A549 (cell line): ENCODE data around the gene MLLT1. TPM values are rescaled to one million over a fixed set of nuclear protein-coding genes. Genes with fewer than 3 reads are reported as not detected.

Experiments used
- ATAC-seq, 2 experiments: fragments of 200-7000 bp in 1 of 2; fragments of >200 bp in 1 of 2; cut with Nextera tagmentation in 1 of 2; cut with Tn5 transposase in 1 of 2; 3 replicates each; pipeline versions ENCODE4 v1.8.0 to v1.9.1; 2018 to 2020; ENCODE audit warnings: mild to moderate bottlenecking in 1 of 2, moderate library complexity in 1 of 2
- CTCF ChIA-PET: fragments of 300-600 bp; sonication (Branson Sonifier 250); formaldehyde crosslinking; extraction: SDS; loops from one replicate; lab custom pipeline; 2021; ENCODE audit warnings: antibody characterized with exemption, inconsistent platforms; lab: Yijun Ruan, JAX
- POLR2A ChIA-PET: fragments of 350-600 bp; formaldehyde crosslinking; extraction: SDS; loops from one replicate; lab custom pipeline; 2021; ENCODE audit warnings: antibody characterized with exemption, inconsistent platforms; lab: Yijun Ruan, JAX
- DNase-seq, 2 experiments: peaks; one replicate each; pipeline versions ENCODE4 v3.0.0 to v3.0.0-alpha.2; 2011 to 2016; ENCODE audit warnings: low read depth in 1 of 2, low spot score in 1 of 2
- FAIRE-seq: peaks from 2 replicates; lab custom pipeline; 2011; peaks lifted over from hg19 to GRCh38; lab: Jason Lieb, UNC
- H3K27ac ChIP-seq, 2 experiments: fragments of >200 bp; sonication (Bioruptor Twin); formaldehyde crosslinking; 3 replicates each; pipeline ENCODE4 v1.5.1; 2016 to 2017
- H3K4me1 ChIP-seq: fragments of >200 bp; sonication (Bioruptor Twin); formaldehyde crosslinking; 3 replicates; pipeline ENCODE4 v1.6.1; 2016
- H3K4me2 ChIP-seq: fragments of >200 bp; sonication (Bioruptor Twin); formaldehyde crosslinking; 3 replicates; pipeline ENCODE4 v1.6.1; 2016
- H3K4me3 ChIP-seq: fragments of >200 bp; sonication (Bioruptor Twin); formaldehyde crosslinking; 3 replicates; pipeline ENCODE4 v1.5.1; 2016
- H3K9me3 ChIP-seq: fragments of >200 bp; sonication (Bioruptor Twin); formaldehyde crosslinking; 3 replicates; pipeline ENCODE4 v1.6.1; 2016
- CBX2 ChIP-seq: fragments of 200-600 bp; sonication (generic); IDR thresholded peaks from 2 replicates; pipeline ENCODE4 v1.6.1; 2016; ENCODE audit warnings: low read depth, mild to moderate bottlenecking, borderline replicate concordance
- CBX8 ChIP-seq: fragments of 200-600 bp; sonication (generic); IDR thresholded peaks from 2 replicates; pipeline ENCODE4 v1.6.1; 2016
- CHD2 ChIP-seq: fragments of 150-350 bp; IDR thresholded peaks from 2 replicates; pipeline ENCODE4 v1.6.1; 2014; ENCODE audit warnings: low read length; ENCODE audit not compliant: partially characterized antibody
- CHD4 ChIP-seq: fragments of 200-600 bp; sonication (generic); IDR thresholded peaks from 2 replicates; pipeline ENCODE4 v1.6.1; 2016; ENCODE audit warnings: antibody characterized with exemption, mild to moderate bottlenecking, borderline replicate concordance
- EHMT2 ChIP-seq: fragments of 200-600 bp; sonication (generic); IDR thresholded peaks from 2 replicates; pipeline ENCODE4 v1.6.1; 2016; ENCODE audit warnings: antibody characterized with exemption, low read depth, mild to moderate bottlenecking, moderate library complexity
- EP300 ChIP-seq, 2 experiments: fragments of >200 bp; sonication (Bioruptor Twin); formaldehyde crosslinking; IDR thresholded peaks; 2 replicates in 1 of 2; 3 replicates in 1 of 2; pipeline ENCODE4 v1.6.1; 2016 to 2017
- ESRRA ChIP-seq: fragments of 150-350 bp; IDR thresholded peaks from 2 replicates; pipeline ENCODE4 v1.6.1; 2014; ENCODE audit warnings: mild to moderate bottlenecking, low read length, borderline replicate concordance
- FOSB ChIP-seq: fragments of 250-450 bp; sonication (Bioruptor Pico); IDR thresholded peaks from 2 replicates; pipeline ENCODE4 v1.5.0; 2020; ENCODE audit warnings: mild to moderate bottlenecking, moderate library complexity
- FOSL2 ChIP-seq, 2 experiments: fragments of 450-650 bp in 1 of 2; fragments of >200 bp in 1 of 2; sonication (Bioruptor Twin) in 1 of 2; formaldehyde crosslinking; IDR thresholded peaks; 2 replicates each; pipeline versions ENCODE4 v1.5.0 to v1.6.1; 2016 to 2020; ENCODE audit warnings: mild to moderate bottlenecking in 1 of 2, moderate library complexity in 1 of 2
- FOXS1 ChIP-seq: fragments of 250-450 bp; sonication (Bioruptor Pico); IDR thresholded peaks from 2 replicates; pipeline ENCODE4 v1.5.0; 2020; ENCODE audit warnings: mild to moderate bottlenecking, moderate library complexity
- HOXA7 ChIP-seq: fragments of 250-450 bp; sonication (Bioruptor Pico); IDR thresholded peaks from 2 replicates; pipeline ENCODE4 v1.5.0; 2020; ENCODE audit warnings: mild to moderate bottlenecking, moderate library complexity
- HOXB5 ChIP-seq: fragments of 250-450 bp; sonication (Bioruptor Pico); IDR thresholded peaks from 2 replicates; pipeline ENCODE4 v1.5.0; 2020; ENCODE audit warnings: mild to moderate bottlenecking, moderate library complexity
- JUNB ChIP-seq: fragments of >200 bp; sonication (Bioruptor Twin); formaldehyde crosslinking; IDR thresholded peaks from 2 replicates; pipeline ENCODE4 v1.6.1; 2016
- KDM1A ChIP-seq: fragments of 200-600 bp; sonication (generic); IDR thresholded peaks from 2 replicates; pipeline ENCODE4 v1.6.1; 2016; ENCODE audit warnings: low read depth, mild to moderate bottlenecking
- MAFK ChIP-seq: fragments of 450-650 bp; IDR thresholded peaks from 2 replicates; pipeline ENCODE4 v1.6.1; 2014; ENCODE audit not compliant: partially characterized antibody
- NFE2L2 ChIP-seq: fragments of 150-350 bp; conservative IDR thresholded peaks from 2 replicates; pipeline ENCODE4 v1.6.1; 2014; ENCODE audit warnings: low read length
- NR3C1 ChIP-seq: fragments of >200 bp; sonication (Bioruptor Twin); formaldehyde crosslinking; IDR thresholded peaks from 3 replicates; pipeline ENCODE4 v1.6.1; 2017
- PHF8 ChIP-seq: fragments of 200-600 bp; sonication (generic); IDR thresholded peaks from 2 replicates; pipeline ENCODE4 v1.6.1; 2016; ENCODE audit warnings: low read depth, mild to moderate bottlenecking, antibody characterized with exemption, moderate library complexity, borderline replicate concordance
- POLR2AphosphoS2 ChIP-seq: conservative IDR thresholded peaks from 2 replicates; pipeline ENCODE4 v1.6.1; 2012; ENCODE audit warnings: low read length, improper control_type of control experiment, inconsistent platforms
- RAD21 ChIP-seq, 2 experiments: fragments of >200 bp in 1 of 2; sonication (Bioruptor Twin) in 1 of 2; formaldehyde crosslinking in 1 of 2; IDR thresholded peaks in 1 of 2; conservative IDR thresholded peaks in 1 of 2; 2 replicates in 1 of 2; 3 replicates in 1 of 2; pipeline ENCODE4 v1.6.1; 2012 to 2018; ENCODE audit warnings: inconsistent platforms in 1 of 2
- RARB ChIP-seq: fragments of 250-450 bp; sonication (Bioruptor Pico); IDR thresholded peaks from 2 replicates; pipeline ENCODE4 v1.8.0; 2021; ENCODE audit warnings: mild to moderate bottlenecking, moderate library complexity
- RCOR1 ChIP-seq: fragments of 150-350 bp; IDR thresholded peaks from 2 replicates; pipeline ENCODE4 v1.6.1; 2014; ENCODE audit warnings: antibody characterized with exemption, low read length, low read depth
- RFX5 ChIP-seq: fragments of 450-650 bp; IDR thresholded peaks from 2 replicates; pipeline ENCODE4 v1.7.1; 2014; ENCODE audit warnings: antibody characterized with exemption, mild to moderate bottlenecking, moderate library complexity
- RNF2 ChIP-seq: fragments of 200-600 bp; sonication (generic); IDR thresholded peaks from 2 replicates; pipeline ENCODE4 v1.6.1; 2016; ENCODE audit warnings: low read depth, mild to moderate bottlenecking, antibody characterized with exemption, moderate library complexity, borderline replicate concordance
- SMC3 ChIP-seq: fragments of >200 bp; sonication (Bioruptor Twin); formaldehyde crosslinking; IDR thresholded peaks from 3 replicates; pipeline ENCODE4 v1.6.1; 2018; ENCODE audit warnings: inconsistent platforms
- SREBF2 ChIP-seq: fragments of 450-650 bp; IDR thresholded peaks from 2 replicates; pipeline ENCODE4 v1.6.1; 2014; ENCODE audit warnings: mild to moderate bottlenecking, moderate library complexity
- TP53 ChIP-seq: fragments of 250-450 bp; sonication (Bioruptor Pico); IDR thresholded peaks from 2 replicates; pipeline ENCODE4 v1.5.0; 2021; ENCODE audit warnings: mild to moderate bottlenecking, moderate library complexity
- ZC3H11A ChIP-seq: fragments of 450-650 bp; IDR thresholded peaks from 2 replicates; pipeline ENCODE4 v1.6.1; 2014; ENCODE audit warnings: antibody characterized with exemption, mild to moderate bottlenecking
- ZNF302 ChIP-seq: fragments of 250-450 bp; sonication (Bioruptor Pico); IDR thresholded peaks from 2 replicates; pipeline ENCODE4 v1.9.0; 2021; ENCODE audit warnings: inconsistent platforms, mild to moderate bottlenecking, moderate library complexity
- ZSCAN20 ChIP-seq: fragments of 250-450 bp; sonication (Bioruptor Pico); IDR thresholded peaks from 2 replicates; pipeline ENCODE4 v1.8.0; 2022; ENCODE audit warnings: mild to moderate bottlenecking, moderate library complexity
- WGBS: methylation state at CpG from one replicate; pipeline ENCODE4 v1.1.6; 2017; ENCODE audit errors: missing lambda C conversion rate; 5-methylcytosine and 5-hydroxymethylcytosine counted together
- polyA plus RNA-seq, 4 experiments: library from polyadenylated mRNA; depleted of rRNA in 3 of 4; stranded (reverse); fragments of >200 nt; fragmentation: RNase III in 1 of 4; extraction: RNeasy Plus Mini Kit Qiagen cat#74134 plus additional on column Dnase treatment in 1 of 4; gene quantifications; 2 replicates in 3 of 4; 3 replicates in 1 of 4; pipeline ENCODE4 v1.2.3, GENCODE V29; 2011 to 2017
- TF ChIP-seq, protein P1 (sequence below): fragments of >200 bp; sonication (Bioruptor Twin); formaldehyde crosslinking; IDR thresholded peaks from 3 replicates; pipeline ENCODE4 v1.5.1; 2016
- TF ChIP-seq, protein P2 (sequence below): IDR thresholded peaks from 2 replicates; pipeline ENCODE4 v1.6.1; 2012; ENCODE audit warnings: low read depth, borderline replicate concordance
- TF ChIP-seq, protein P3 (sequence below): fragments of 450-650 bp; IDR thresholded peaks from 2 replicates; pipeline ENCODE4 v1.6.1; 2014; ENCODE audit warnings: antibody characterized with exemption
- TF ChIP-seq, protein P4 (sequence below): IDR thresholded peaks from 2 replicates; pipeline ENCODE4 v1.6.1; 2012

Gene MLLT1
- polyA plus RNA-seq, 2 of the 4 experiments (the other 2 are of a cell fraction): 7.4 to 17.5 TPM

- DNase-seq (no peak), ATAC-seq (no peak), FAIRE-seq (no peak)
- Histone ChIP-seq H3K9me3 (no peaks in the 10 kb centered on the region), H3K27ac (no peak overlapping the region), H3K4me2 (no peak overlapping the region), H3K4me1 (no peaks in the 10 kb centered on the region), H3K4me3 (no peak overlapping the region)
- TF ChIP-seq RAD21 (conservative IDR thresholded peaks at IDR 0.05 in 1 of 2, IDR thresholded peaks at IDR 0.05 in 1 of 2) (no peak), ZNF302 (CRISPR knock-in tag) (no peak), CHD2 (no peak), RNF2 (no peak), MAFK (no peak), NFE2L2 (no peak), HOXA7 (no peak), RFX5 (no peak), SREBF2 (no peak), NR3C1 (no peak), CHD4 (no peak), HOXB5 (no peak), ZC3H11A (no peak), KDM1A (no peak), SMC3 (no peak), PHF8 (no peak), CBX8 (no peak), FOXS1 (CRISPR knock-in tag) (no peak), RCOR1 (no peak), EP300 (IDR thresholded peaks at IDR 0.05) (no peak)
- POLR2A ChIA-PET: no interaction called here
- CTCF ChIA-PET: no interaction called here
- WGBS: 90% methylated on average over 7 of the region's 7 CpGs
Measured at GRCh38 chr19:6210091-6210490, 69.7 kb downstream of the MLLT1 start.

DNA sequence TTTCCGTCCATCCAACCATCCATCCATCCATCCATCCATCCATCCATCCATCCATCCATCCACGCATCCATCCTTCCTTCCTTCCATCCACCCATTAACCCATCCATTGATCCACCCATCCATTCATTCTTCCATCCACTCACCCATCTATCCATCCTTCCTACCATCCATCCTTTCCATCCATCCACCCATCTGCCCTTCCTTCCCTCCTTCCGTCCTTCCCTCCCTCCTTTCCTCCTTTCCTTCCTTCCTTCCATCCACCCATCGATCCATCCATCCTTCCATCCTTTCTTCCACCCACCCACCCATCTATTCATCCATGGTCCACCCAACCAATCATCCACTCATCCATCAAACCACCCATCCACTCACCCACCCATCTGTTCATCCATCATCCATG, 70.1 kb downstream of the MLLT1 start:
- WGBS: 100% methylated on average over 4 of the region's 4 CpGs
- POLR2A ChIA-PET: interaction anchor here (0.6 kb wide), 1 partner anchor 153 kb away, joined by 4 read pairs; no protein-coding TSS in a partner anchor
- ATAC-seq (no peak), DNase-seq (no peak), FAIRE-seq (no peak)
- H3K27ac ChIP-seq: no peak overlapping the region
- CTCF ChIA-PET: interaction anchor here (4.3 kb wide), 1 partner anchor 8 kb away, joined by 24 read pairs; no protein-coding TSS in a partner anchor
- no peaks in the 10 kb centered on the region for H3K9me3 ChIP-seq
- TF ChIP-seq, protein P1, sequence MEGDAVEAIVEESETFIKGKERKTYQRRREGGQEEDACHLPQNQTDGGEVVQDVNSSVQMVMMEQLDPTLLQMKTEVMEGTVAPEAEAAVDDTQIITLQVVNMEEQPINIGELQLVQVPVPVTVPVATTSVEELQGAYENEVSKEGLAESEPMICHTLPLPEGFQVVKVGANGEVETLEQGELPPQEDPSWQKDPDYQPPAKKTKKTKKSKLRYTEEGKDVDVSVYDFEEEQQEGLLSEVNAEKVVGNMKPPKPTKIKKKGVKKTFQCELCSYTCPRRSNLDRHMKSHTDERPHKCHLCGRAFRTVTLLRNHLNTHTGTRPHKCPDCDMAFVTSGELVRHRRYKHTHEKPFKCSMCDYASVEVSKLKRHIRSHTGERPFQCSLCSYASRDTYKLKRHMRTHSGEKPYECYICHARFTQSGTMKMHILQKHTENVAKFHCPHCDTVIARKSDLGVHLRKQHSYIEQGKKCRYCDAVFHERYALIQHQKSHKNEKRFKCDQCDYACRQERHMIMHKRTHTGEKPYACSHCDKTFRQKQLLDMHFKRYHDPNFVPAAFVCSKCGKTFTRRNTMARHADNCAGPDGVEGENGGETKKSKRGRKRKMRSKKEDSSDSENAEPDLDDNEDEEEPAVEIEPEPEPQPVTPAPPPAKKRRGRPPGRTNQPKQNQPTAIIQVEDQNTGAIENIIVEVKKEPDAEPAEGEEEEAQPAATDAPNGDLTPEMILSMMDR: no peak
- no peak for TF ChIP-seq HOXB5
- TF ChIP-seq, protein P2, sequence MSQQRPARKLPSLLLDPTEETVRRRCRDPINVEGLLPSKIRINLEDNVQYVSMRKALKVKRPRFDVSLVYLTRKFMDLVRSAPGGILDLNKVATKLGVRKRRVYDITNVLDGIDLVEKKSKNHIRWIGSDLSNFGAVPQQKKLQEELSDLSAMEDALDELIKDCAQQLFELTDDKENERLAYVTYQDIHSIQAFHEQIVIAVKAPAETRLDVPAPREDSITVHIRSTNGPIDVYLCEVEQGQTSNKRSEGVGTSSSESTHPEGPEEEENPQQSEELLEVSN: no peak
- TF ChIP-seq SMC3: no peak
- no peak for TF ChIP-seq RARB
- no peak for TF ChIP-seq POLR2AphosphoS2
- TF ChIP-seq ZSCAN20 (CRISPR knock-in tag): no peak
- H3K4me1 ChIP-seq: no peaks in the 10 kb centered on the region
- no peak overlapping the region for H3K4me3 ChIP-seq
- no peak overlapping the region for H3K4me2 ChIP-seq

GRCh38 chr19:6209233-6209632, 70.5 kb downstream of the MLLT1 start:
- ATAC-seq (no peak), FAIRE-seq (no peak), DNase-seq (no peak)
- no peak overlapping the region for H3K27ac ChIP-seq
- ChIA-PET CTCF (interaction anchor here (4.3 kb wide), 1 partner anchor 9 kb away, joined by 24 read pairs; no protein-coding TSS in a partner anchor), POLR2A (interaction anchor here (0.6 kb wide), 1 partner anchor 154 kb away, joined by 4 read pairs; no protein-coding TSS in a partner anchor)
- 73% methylated on average over 3 of the region's 4 CpGs for WGBS
- no peaks in the 10 kb centered on the region for H3K9me3 ChIP-seq
- no peak overlapping the region for H3K4me2 ChIP-seq
- no peak overlapping the region for H3K4me3 ChIP-seq
- H3K4me1 ChIP-seq: no peaks in the 10 kb centered on the region
- no peak for TF ChIP-seq CBX2
- no peak for TF ChIP-seq EHMT2
- TF ChIP-seq CBX8: no peak
- TF ChIP-seq FOSB (CRISPR knock-in tag): no peak
- TF ChIP-seq RNF2: no peak
- no peak for TF ChIP-seq NFE2L2
- TF ChIP-seq, protein P3, sequence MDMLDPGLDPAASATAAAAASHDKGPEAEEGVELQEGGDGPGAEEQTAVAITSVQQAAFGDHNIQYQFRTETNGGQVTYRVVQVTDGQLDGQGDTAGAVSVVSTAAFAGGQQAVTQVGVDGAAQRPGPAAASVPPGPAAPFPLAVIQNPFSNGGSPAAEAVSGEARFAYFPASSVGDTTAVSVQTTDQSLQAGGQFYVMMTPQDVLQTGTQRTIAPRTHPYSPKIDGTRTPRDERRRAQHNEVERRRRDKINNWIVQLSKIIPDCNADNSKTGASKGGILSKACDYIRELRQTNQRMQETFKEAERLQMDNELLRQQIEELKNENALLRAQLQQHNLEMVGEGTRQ: no peak
- TF ChIP-seq, protein P4, sequence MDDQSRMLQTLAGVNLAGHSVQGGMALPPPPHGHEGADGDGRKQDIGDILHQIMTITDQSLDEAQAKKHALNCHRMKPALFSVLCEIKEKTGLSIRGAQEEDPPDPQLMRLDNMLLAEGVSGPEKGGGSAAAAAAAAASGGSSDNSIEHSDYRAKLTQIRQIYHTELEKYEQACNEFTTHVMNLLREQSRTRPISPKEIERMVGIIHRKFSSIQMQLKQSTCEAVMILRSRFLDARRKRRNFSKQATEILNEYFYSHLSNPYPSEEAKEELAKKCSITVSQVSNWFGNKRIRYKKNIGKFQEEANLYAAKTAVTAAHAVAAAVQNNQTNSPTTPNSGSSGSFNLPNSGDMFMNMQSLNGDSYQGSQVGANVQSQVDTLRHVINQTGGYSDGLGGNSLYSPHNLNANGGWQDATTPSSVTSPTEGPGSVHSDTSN: no peak
- no peak for TF ChIP-seq JUNB
- TF ChIP-seq NR3C1: no peak
- no peak for TF ChIP-seq FOSL2 (IDR thresholded peaks at IDR 0.05)
- TF ChIP-seq FOSL2 (CRISPR knock-in tag; IDR thresholded peaks at IDR 0.05): no peak
- TF ChIP-seq ZNF302 (CRISPR knock-in tag): no peak
- TF ChIP-seq RARB: no peak
- no peak for TF ChIP-seq HOXA7
- no peak for TF ChIP-seq TP53 (CRISPR knock-in tag)
- no peak for TF ChIP-seq ESRRA
